Measurements from ENCODE around the gene GIMAP8.
"Not testable (repeated sequence)": the region's sequence is repeated elsewhere in the genome, so short reads cannot be mapped to it uniquely, and the experiment has no call there.

Gene GIMAP8

GRCh38 chr7:150481186-150481920 lies 30.9 kb downstream of the GIMAP8 start:
- Mint-ChIP-seq H3K36me3 (ENCODE audit: low read depth) (peaks cover 48% of the 10 kb centered on the region), H3K27ac (peak overlapping the region; percentile 100), H3K4me3 (peak overlapping the region; percentile 93), H3K4me1 (ENCODE audit: low read depth) (peaks cover 76% of the 10 kb centered on the region), H3K27me3 (ENCODE audit: low read depth) (no peaks in the 10 kb centered on the region), H3K9me3 (peaks cover 2% of the 10 kb centered on the region)

GRCh38 chr7:150481922-150482321 lies 31.5 kb downstream of the GIMAP8 start:
- peak overlapping the region; percentile 100 for H3K27ac Mint-ChIP-seq
- H3K27me3 Mint-ChIP-seq (ENCODE audit: low read depth), result no peaks in the 10 kb centered on the region
- peaks cover 47% of the 10 kb centered on the region for H3K36me3 Mint-ChIP-seq (ENCODE audit: low read depth)
- H3K4me1 Mint-ChIP-seq (ENCODE audit: low read depth), result peaks cover 75% of the 10 kb centered on the region
- H3K9me3 Mint-ChIP-seq, result no peaks in the 10 kb centered on the region
- peak overlapping the region; percentile 93 for H3K4me3 Mint-ChIP-seq

GRCh38 chr7:150483514-150483913 lies 33.1 kb downstream of the GIMAP8 start:
- not testable (repeated sequence) for H3K9me3 Mint-ChIP-seq; H3K27me3 Mint-ChIP-seq (ENCODE audit: low read depth)
- H3K27ac Mint-ChIP-seq, result peak overlapping the region; percentile 92
- H3K4me1 Mint-ChIP-seq (ENCODE audit: low read depth), result peaks cover 72% of the 10 kb centered on the region
- peaks cover 40% of the 10 kb centered on the region for H3K36me3 Mint-ChIP-seq (ENCODE audit: low read depth)
- peak overlapping the region; percentile 81 for H3K4me3 Mint-ChIP-seq

- Mint-ChIP-seq H3K27ac (peak overlapping the region; percentile 92), H3K4me3 (peak overlapping the region; percentile 81), H3K4me1 (ENCODE audit: low read depth) (peaks cover 66% of the 10 kb centered on the region), H3K36me3 (ENCODE audit: low read depth) (peaks cover 38% of the 10 kb centered on the region)
- H3K27me3 Mint-ChIP-seq (ENCODE audit: low read depth); H3K9me3 Mint-ChIP-seq: not testable (repeated sequence)
These were observed 33.6 kb downstream of the GIMAP8 start for GRCh38 chr7:150484071-150484470.

GRCh38 chr7:150487625-150488024 lies 37.2 kb downstream of the GIMAP8 start:
- Mint-ChIP-seq H3K4me3 (no peak overlapping the region), H3K36me3 (ENCODE audit: low read depth) (peaks cover 41% of the 10 kb centered on the region), H3K4me1 (ENCODE audit: low read depth) (peaks cover 55% of the 10 kb centered on the region)

GRCh38 chr7:150489782-150490181 lies 39.4 kb downstream of the GIMAP8 start:
- H3K4me3 Mint-ChIP-seq, result no peak overlapping the region
- peaks cover 40% of the 10 kb centered on the region for H3K36me3 Mint-ChIP-seq (ENCODE audit: low read depth)
- no peaks in the 10 kb centered on the region for H3K27me3 Mint-ChIP-seq (ENCODE audit: low read depth)
- H3K9me3 Mint-ChIP-seq, result peaks cover 28% of the 10 kb centered on the region
- H3K27ac Mint-ChIP-seq, result no peak overlapping the region
- H3K4me1 Mint-ChIP-seq (ENCODE audit: low read depth), result peaks cover 36% of the 10 kb centered on the region

More at GRCh38 chr7:150487625-150488024, 37.2 kb downstream of the GIMAP8 start:
- H3K27me3 Mint-ChIP-seq (ENCODE audit: low read depth), result no peaks in the 10 kb centered on the region
- peaks cover 25% of the 10 kb centered on the region for H3K9me3 Mint-ChIP-seq
- H3K27ac Mint-ChIP-seq, result no peak overlapping the region

GRCh38 chr7:150493442-150493841 lies 43.0 kb downstream of the GIMAP8 start:
- Mint-ChIP-seq H3K36me3 (ENCODE audit: low read depth) (peaks cover 46% of the 10 kb centered on the region), H3K4me1 (ENCODE audit: low read depth) (peaks cover 31% of the 10 kb centered on the region), H3K9me3 (peaks cover 43% of the 10 kb centered on the region)
- not testable (repeated sequence) for H3K4me3 Mint-ChIP-seq; H3K27me3 Mint-ChIP-seq (ENCODE audit: low read depth); H3K27ac Mint-ChIP-seq

- Mint-ChIP-seq H3K27me3 (ENCODE audit: low read depth) (no peaks in the 10 kb centered on the region), H3K4me3 (peak overlapping the region; percentile 52), H3K4me1 (ENCODE audit: low read depth) (peaks cover 67% of the 10 kb centered on the region), H3K9me3 (peaks cover 45% of the 10 kb centered on the region), H3K27ac (peak overlapping the region; percentile 93), H3K36me3 (ENCODE audit: low read depth) (peaks cover 51% of the 10 kb centered on the region)
These were observed 52.1 kb downstream of the GIMAP8 start for GRCh38 chr7:150502519-150502918.

- H3K4me1 Mint-ChIP-seq (ENCODE audit: low read depth), result peaks cover 67% of the 10 kb centered on the region
- no peaks in the 10 kb centered on the region for H3K27me3 Mint-ChIP-seq (ENCODE audit: low read depth)
- peaks cover 44% of the 10 kb centered on the region for H3K36me3 Mint-ChIP-seq (ENCODE audit: low read depth)
- peaks cover 39% of the 10 kb centered on the region for H3K9me3 Mint-ChIP-seq
- peak overlapping the region; percentile 52 for H3K4me3 Mint-ChIP-seq
- peak overlapping the region; percentile 93 for H3K27ac Mint-ChIP-seq
These were observed 52.7 kb downstream of the GIMAP8 start for GRCh38 chr7:150503155-150503554.

GRCh38 chr7:150503581-150503980 lies 53.2 kb downstream of the GIMAP8 start:
- Mint-ChIP-seq H3K4me1 (ENCODE audit: low read depth) (peaks cover 70% of the 10 kb centered on the region), H3K27ac (peak overlapping the region; percentile 93), H3K4me3 (peak overlapping the region; percentile 77), H3K27me3 (ENCODE audit: low read depth) (no peaks in the 10 kb centered on the region), H3K9me3 (peaks cover 35% of the 10 kb centered on the region), H3K36me3 (ENCODE audit: low read depth) (peaks cover 41% of the 10 kb centered on the region)

GRCh38 chr7:150507947-150508602 lies 57.6 kb downstream of the GIMAP8 start:
- Mint-ChIP-seq H3K4me3 (peak overlapping the region; percentile 73), H3K27me3 (ENCODE audit: low read depth) (no peaks in the 10 kb centered on the region), H3K4me1 (ENCODE audit: low read depth) (peaks cover 82% of the 10 kb centered on the region), H3K36me3 (ENCODE audit: low read depth) (peaks cover 21% of the 10 kb centered on the region), H3K9me3 (peaks cover 24% of the 10 kb centered on the region), H3K27ac (peak overlapping the region; percentile 88)

GRCh38 chr7:150511048-150511447 lies 60.6 kb downstream of the GIMAP8 start:
- H3K4me3 Mint-ChIP-seq, result peak overlapping the region; percentile 69
- H3K27ac Mint-ChIP-seq, result peak overlapping the region; percentile 87
- H3K9me3 Mint-ChIP-seq, result peaks cover 24% of the 10 kb centered on the region
- H3K4me1 Mint-ChIP-seq (ENCODE audit: low read depth), result peaks cover 72% of the 10 kb centered on the region
- no peaks in the 10 kb centered on the region for H3K27me3 Mint-ChIP-seq (ENCODE audit: low read depth)
- peaks cover 31% of the 10 kb centered on the region for H3K36me3 Mint-ChIP-seq (ENCODE audit: low read depth)

GRCh38 chr7:150513758-150514157 lies 63.3 kb downstream of the GIMAP8 start:
- H3K4me1 Mint-ChIP-seq (ENCODE audit: low read depth), result peaks cover 55% of the 10 kb centered on the region
- H3K9me3 Mint-ChIP-seq, result peaks cover 21% of the 10 kb centered on the region
- H3K36me3 Mint-ChIP-seq (ENCODE audit: low read depth), result peaks cover 46% of the 10 kb centered on the region
- peak overlapping the region; percentile 98 for H3K27ac Mint-ChIP-seq
- peak overlapping the region; percentile 100 for H3K4me3 Mint-ChIP-seq
- H3K27me3 Mint-ChIP-seq (ENCODE audit: low read depth), result no peaks in the 10 kb centered on the region

GRCh38 chr7:150514748-150515222 lies 64.4 kb downstream of the GIMAP8 start, which contains the start of gene GIMAP7:
Gene GIMAP7, plus strand, starts transcription at chr7:150514872. Its CDS starts 5,103 bp downstream, at chr7:150519975.
- H3K9me3 Mint-ChIP-seq, result peaks cover 18% of the 10 kb centered on the region
- H3K4me1 Mint-ChIP-seq (ENCODE audit: low read depth), result peaks cover 47% of the 10 kb centered on the region
- peak within 1 kb of the TSS; percentile 98 for H3K27ac Mint-ChIP-seq
- H3K27me3 Mint-ChIP-seq (ENCODE audit: low read depth), result no peaks in the 10 kb centered on the region
- peak within 1 kb of the TSS; percentile 100 for H3K4me3 Mint-ChIP-seq
- H3K36me3 Mint-ChIP-seq (ENCODE audit: low read depth), result peaks cover 51% of the 10 kb centered on the region
